ENCODE data around the gene KRABD2.

DNA sequence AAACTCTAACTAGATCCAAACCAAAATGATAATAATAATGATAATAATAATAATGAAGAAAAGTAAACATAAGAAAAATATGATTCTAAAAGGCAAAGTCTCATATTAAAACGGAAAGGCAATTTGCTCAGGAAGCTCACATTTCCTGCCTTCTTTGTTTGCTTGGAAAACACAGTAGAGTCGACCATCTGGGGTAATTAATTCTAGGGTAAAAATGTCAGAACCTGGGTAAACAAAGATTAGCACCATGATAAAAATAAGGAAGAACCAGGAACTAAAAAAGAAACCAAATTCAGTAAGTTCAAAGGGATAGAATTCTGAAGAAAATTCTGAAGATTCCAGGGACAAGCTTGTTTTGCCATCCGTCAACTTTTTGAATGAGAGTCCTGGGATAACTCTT is 16.2 kb downstream of the KRABD2 start:
- no peak for TF ChIP-seq CTCF (IDR thresholded peaks at IDR 0.05 in 2 of 3, conservative IDR thresholded peaks at IDR 0.05 in 1 of 3; ENCODE audit: control insufficient read depth in 2 of 3, extremely low read depth in 1 of 3, insufficient read depth in 1 of 3, low read depth in 3 of 3, low read length in 3 of 3)
- no peak for TF ChIP-seq POLR2AphosphoS5 (IDR thresholded peaks at IDR 0.05; ENCODE audit: low read length)
- TF ChIP-seq NRF1 (conservative IDR thresholded peaks at IDR 0.05; ENCODE audit: low read depth, low read length): no peak
- TF ChIP-seq HDGF (IDR thresholded peaks at IDR 0.05): no peak
- TF ChIP-seq, protein P1, sequence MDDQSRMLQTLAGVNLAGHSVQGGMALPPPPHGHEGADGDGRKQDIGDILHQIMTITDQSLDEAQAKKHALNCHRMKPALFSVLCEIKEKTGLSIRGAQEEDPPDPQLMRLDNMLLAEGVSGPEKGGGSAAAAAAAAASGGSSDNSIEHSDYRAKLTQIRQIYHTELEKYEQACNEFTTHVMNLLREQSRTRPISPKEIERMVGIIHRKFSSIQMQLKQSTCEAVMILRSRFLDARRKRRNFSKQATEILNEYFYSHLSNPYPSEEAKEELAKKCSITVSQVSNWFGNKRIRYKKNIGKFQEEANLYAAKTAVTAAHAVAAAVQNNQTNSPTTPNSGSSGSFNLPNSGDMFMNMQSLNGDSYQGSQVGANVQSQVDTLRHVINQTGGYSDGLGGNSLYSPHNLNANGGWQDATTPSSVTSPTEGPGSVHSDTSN (IDR thresholded peaks at IDR 0.05; ENCODE audit: insufficient replicate concordance, low read depth, low read length): no peak
- TF ChIP-seq STAT3 (IDR thresholded peaks at IDR 0.05; ENCODE audit: low read depth, low read length): no peak
- no peak for TF ChIP-seq YY1 (IDR thresholded peaks at IDR 0.05; ENCODE audit: low read depth, low read length)
- no peak for TF ChIP-seq TBL1XR1 (IDR thresholded peaks at IDR 0.05; ENCODE audit: low read depth, low read length)
- TF ChIP-seq ZBTB11 (CRISPR knock-in tag; IDR thresholded peaks at IDR 0.05): no peak
- TF ChIP-seq ZZZ3 (IDR thresholded peaks at IDR 0.05; ENCODE audit: control insufficient read depth, insufficient read length, low read depth): no peak
- TF ChIP-seq GATAD2B (conservative IDR thresholded peaks at IDR 0.05; ENCODE audit: low read depth): no peak
- no peak for TF ChIP-seq IRF4 (IDR thresholded peaks at IDR 0.05; ENCODE audit: low read depth, low read length)
- no peak for TF ChIP-seq SUPT20H (IDR thresholded peaks at IDR 0.05; ENCODE audit: borderline replicate concordance, control insufficient read depth, low read depth, low read length)
- no peak for TF ChIP-seq SMC3 (IDR thresholded peaks at IDR 0.05; ENCODE audit: borderline replicate concordance, low read length)

All from GM12878 (cell line).